Liver (tissue), 9 donors: Measurements from ENCODE around the gene ZMYND10. TPM values are rescaled to one million over a fixed set of nuclear protein-coding genes. Genes with fewer than 3 reads are reported as not detected.

ENCODE experiments used
- DNase-seq: peaks from one replicate; pipeline ENCODE4 v3.0.0-alpha.2; 2017; ENCODE audit warnings: low spot score
- H3K27ac ChIP-seq, 2 donors: one replicate each; pipeline ENCODE4 v1.7.0; 2013; ENCODE audit warnings: inconsistent platforms in 2 of 2, low read length in 2 of 2, control low read depth in 1 of 2, low read depth in 1 of 2, mild to moderate bottlenecking in 1 of 2
- H3K27me3 ChIP-seq, 4 donors: one replicate each; pipeline versions ENCODE4 v1.6.1 to v1.7.0; 2013; ENCODE audit warnings: low read length in 3 of 4, inconsistent platforms in 1 of 4, mild to moderate bottlenecking in 1 of 4, moderate library complexity in 1 of 4; ENCODE audit not compliant: control insufficient read depth in 4 of 4, insufficient read depth in 4 of 4
- H3K36me3 ChIP-seq, 4 donors: one replicate each; pipeline versions ENCODE4 v1.6.1 to v1.7.0; 2013; ENCODE audit warnings: low read length in 3 of 4, mild to moderate bottlenecking in 3 of 4, low read depth in 1 of 4, moderate library complexity in 1 of 4; ENCODE audit not compliant: control insufficient read depth in 4 of 4, insufficient read depth in 3 of 4
- H3K4me1 ChIP-seq, 4 donors: one replicate each; pipeline versions ENCODE4 v1.6.1 to v1.7.0; 2013; ENCODE audit warnings: low read length in 3 of 4, mild to moderate bottlenecking in 3 of 4, moderate library complexity in 1 of 4; ENCODE audit not compliant: control insufficient read depth in 4 of 4, insufficient read depth in 4 of 4
- H3K4me3 ChIP-seq, 3 donors: one replicate each; pipeline versions ENCODE4 v1.6.1 to v1.7.0; 2013; ENCODE audit warnings: low read length in 3 of 3, control low read depth in 1 of 3, low read depth in 1 of 3, mild to moderate bottlenecking in 1 of 3
- H3K9ac ChIP-seq, 2 donors: one replicate each; pipeline ENCODE4 v1.7.0; 2013; ENCODE audit warnings: low read length in 2 of 2, mild to moderate bottlenecking in 2 of 2, moderate library complexity in 2 of 2, control low read depth in 1 of 2, low read depth in 1 of 2
- H3K9me3 ChIP-seq, 4 donors: one replicate each; pipeline versions ENCODE4 v1.6.1 to v1.7.0; 2013; ENCODE audit warnings: low read length in 3 of 4; ENCODE audit not compliant: control insufficient read depth in 4 of 4
- ATF3 ChIP-seq: IDR thresholded peaks from 2 replicates; pipeline ENCODE4 v1.6.1; 2016; ENCODE audit warnings: antibody characterized with exemption
- CTCF ChIP-seq: fragments of 150-350 bp; IDR thresholded peaks from 2 replicates; pipeline ENCODE4 v1.5.1; 2017; ENCODE audit warnings: improper control_type of control experiment, low read depth, low read length; ENCODE audit not compliant: missing input control
- EGR1 ChIP-seq, 2 donors: IDR thresholded peaks; 2 replicates each; pipeline ENCODE4 v1.6.1; 2016 to 2018; ENCODE audit warnings: antibody characterized with exemption in 2 of 2, low read depth in 2 of 2
- FOXA1 ChIP-seq: IDR thresholded peaks from 2 replicates; pipeline ENCODE4 v1.6.1; 2016; ENCODE audit warnings: antibody characterized with exemption
- FOXA2 ChIP-seq: IDR thresholded peaks from 2 replicates; pipeline ENCODE4 v1.6.1; 2016; ENCODE audit warnings: antibody characterized with exemption
- GABPA ChIP-seq, 2 donors: IDR thresholded peaks in 1 of 2; conservative IDR thresholded peaks in 1 of 2; 2 replicates each; pipeline ENCODE4 v1.6.1; 2016; ENCODE audit warnings: antibody characterized with exemption in 2 of 2, mild to moderate bottlenecking in 1 of 2, moderate library complexity in 1 of 2
- HNF4A ChIP-seq, 2 donors: conservative IDR thresholded peaks; 2 replicates each; pipeline ENCODE4 v1.6.1; 2016; ENCODE audit warnings: antibody characterized with exemption in 2 of 2, mild to moderate bottlenecking in 2 of 2
- JUND ChIP-seq, 2 donors: IDR thresholded peaks; 2 replicates each; pipeline ENCODE4 v1.6.1; 2016; ENCODE audit warnings: antibody characterized with exemption in 2 of 2
- NR2F2 ChIP-seq: IDR thresholded peaks from 2 replicates; pipeline ENCODE4 v1.6.1; 2016; ENCODE audit warnings: antibody characterized with exemption
- RAD21 ChIP-seq, 2 donors: IDR thresholded peaks; 2 replicates each; pipeline ENCODE4 v1.6.1; 2016; ENCODE audit warnings: antibody characterized with exemption in 2 of 2, mild to moderate bottlenecking in 2 of 2
- REST ChIP-seq: IDR thresholded peaks from 2 replicates; pipeline ENCODE4 v1.6.1; 2016; ENCODE audit warnings: antibody characterized with exemption, mild to moderate bottlenecking
- RXRA ChIP-seq, 2 donors: IDR thresholded peaks; 2 replicates each; pipeline ENCODE4 v1.6.1; 2017 to 2018; ENCODE audit warnings: antibody characterized with exemption in 2 of 2, mild to moderate bottlenecking in 1 of 2
- SP1 ChIP-seq: IDR thresholded peaks from 2 replicates; pipeline ENCODE4 v1.6.1; 2018; ENCODE audit warnings: antibody characterized with exemption, mild to moderate bottlenecking
- TAF1 ChIP-seq: conservative IDR thresholded peaks from 2 replicates; pipeline ENCODE4 v1.6.1; 2016; ENCODE audit warnings: antibody characterized with exemption, mild to moderate bottlenecking
- YY1 ChIP-seq: IDR thresholded peaks from 2 replicates; pipeline ENCODE4 v1.6.1; 2016; ENCODE audit warnings: antibody characterized with exemption, mild to moderate bottlenecking
- ZBTB33 ChIP-seq: IDR thresholded peaks from 2 replicates; pipeline ENCODE4 v1.6.1; 2016; ENCODE audit warnings: antibody characterized with exemption
- WGBS: extraction: QIAGEN DNeasy Blood & Tissue Kit; methylation state at CpG from one replicate; pipeline ENCODE4 v1.1.7; 2013; 5-methylcytosine and 5-hydroxymethylcytosine counted together
- polyA plus RNA-seq, 2 donors: library from polyadenylated mRNA; stranded (reverse) in 1 of 2; unstranded in 1 of 2; fragments of 200-250 nt in 1 of 2; fragments of >200 nt in 1 of 2; fragmentation: Nextera tagmentation in 1 of 2; extraction: Ambion mirVana in 1 of 2; gene quantifications; one replicate each; pipeline versions ENCODE4 v1.2.1 to v1.2.3, GENCODE V29; 2013 to 2015
- total RNA-seq, 2 donors: library from RNA; depleted of rRNA; stranded (reverse); fragments of >200 nt; gene quantifications; one replicate each; pipeline ENCODE4 v1.2.3, GENCODE V29; 2014
- donor health status: healthy.
- donor health status: healthy.
- donor health status: healthy.
- donor health status: healthy.
- donor health status: healthy.

ZMYND10 gene
- total and polyA plus RNA-seq, 4 donors, result 0.09 to 0.75 (median 0.27) TPM

GRCh38 chr3:50333744-50334328 lies 11.7 kb downstream of the ZMYND10 start (continued):
- peak in 1 of 2 donors; percentile 52 for TF ChIP-seq JUND (IDR thresholded peaks at IDR 0.05)
- TF ChIP-seq ZBTB33, result no peak
- no peak for TF ChIP-seq FOXA2

GRCh38 chr3:50331364-50331907 lies 14.1 kb downstream of the ZMYND10 start:
- Histone ChIP-seq H3K9ac (no peak overlapping the region), H3K36me3 (peaks cover 4 to 30% (median 16%) of the 10 kb centered on the region in 4 donors), H3K27ac (no peak overlapping the region), H3K9me3 (no peaks in the 10 kb centered on the region), H3K4me3 (no peak overlapping the region), H3K4me1 (peaks cover 9 to 49% (median 31%) of the 10 kb centered on the region in 4 donors), H3K27me3 (no peaks in the 10 kb centered on the region)
- no peak for TF ChIP-seq CTCF
- no peak for TF ChIP-seq EGR1 (IDR thresholded peaks at IDR 0.05; ENCODE audit: low read depth in 2 of 2)
- TF ChIP-seq NR2F2, result no peak
- TF ChIP-seq SP1, result no peak
- TF ChIP-seq HNF4A (conservative IDR thresholded peaks at IDR 0.05), result no peak
- TF ChIP-seq GABPA (IDR thresholded peaks at IDR 0.05 in 1 of 2, conservative IDR thresholded peaks at IDR 0.05 in 1 of 2), result no peak
- no peak for TF ChIP-seq REST
- TF ChIP-seq TAF1, result no peak
- TF ChIP-seq ZBTB33, result no peak
- TF ChIP-seq FOXA1, result no peak
- no peak for TF ChIP-seq YY1
- TF ChIP-seq ATF3, result no peak
- TF ChIP-seq RXRA (IDR thresholded peaks at IDR 0.05), result no peak
- TF ChIP-seq JUND (IDR thresholded peaks at IDR 0.05), result no peak
- TF ChIP-seq RAD21 (IDR thresholded peaks at IDR 0.05), result no peak
- 96% methylated on average over 19 of the region's 19 CpGs for WGBS
- DNase-seq, result no peak
